NCI-H2171 (cell line): Measurements from ENCODE around the gene VGLL4.
"Not testable (repeated sequence)": the region's sequence is repeated elsewhere in the genome, so short reads cannot be mapped to it uniquely, and the experiment has no call there.

Experiments used
- DNase-seq: peaks from one replicate; lab custom pipeline; 2025; lab: John Stamatoyannopoulos, UW

Gene VGLL4, protein sequence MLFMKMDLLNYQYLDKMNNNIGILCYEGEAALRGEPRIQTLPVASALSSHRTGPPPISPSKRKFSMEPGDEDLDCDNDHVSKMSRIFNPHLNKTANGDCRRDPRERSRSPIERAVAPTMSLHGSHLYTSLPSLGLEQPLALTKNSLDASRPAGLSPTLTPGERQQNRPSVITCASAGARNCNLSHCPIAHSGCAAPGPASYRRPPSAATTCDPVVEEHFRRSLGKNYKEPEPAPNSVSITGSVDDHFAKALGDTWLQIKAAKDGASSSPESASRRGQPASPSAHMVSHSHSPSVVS

DNA sequence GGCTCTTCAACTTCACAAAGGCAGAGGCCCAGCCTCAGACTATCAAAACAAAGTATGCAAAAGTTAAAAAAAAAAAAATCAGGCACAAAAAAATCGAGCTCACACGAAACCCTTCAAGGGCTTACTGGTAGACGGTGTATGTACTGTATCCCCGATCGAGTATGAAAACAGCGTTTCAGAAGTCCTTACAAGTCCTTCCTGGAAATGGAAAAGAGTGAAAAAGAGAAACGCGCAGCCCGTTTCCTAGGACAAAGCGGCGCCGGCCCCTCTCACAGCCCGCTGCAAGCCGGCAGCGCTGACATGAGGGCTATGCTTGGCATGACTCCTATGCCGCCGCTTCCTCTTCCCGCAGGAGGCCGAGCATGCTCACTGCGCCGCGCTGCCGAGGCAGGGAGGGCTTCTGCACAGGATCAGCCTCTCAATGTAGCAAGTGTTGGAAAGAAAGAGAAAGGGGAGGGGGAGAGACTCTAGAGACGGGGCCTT lies at the start of gene VGLL4:
Gene VGLL4 (minus strand): TSS at position 311 of the 483 bp plus-strand sequence. CDS start 397 bp downstream, outside the sequence.
- peak; percentile 41 for DNase-seq

DNA sequence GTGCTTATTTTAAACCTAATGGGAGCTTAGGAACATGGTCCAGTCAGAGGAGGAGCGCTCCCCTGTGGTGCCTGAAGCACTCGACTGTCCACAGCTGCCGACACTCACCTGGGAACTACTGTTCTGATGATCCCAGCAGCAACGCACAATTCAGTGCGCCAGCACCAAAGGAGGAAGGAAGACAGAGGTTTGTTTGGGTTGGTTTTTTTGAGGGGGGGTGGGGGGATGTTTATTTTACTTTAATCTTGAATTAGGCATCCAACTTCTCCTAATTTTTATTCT lies 48.8 kb upstream of the VGLL4 start:
- no peak for DNase-seq

- DNase-seq: no peak
These were observed 48.2 kb upstream of the VGLL4 start for GRCh38 chr3:11691767-11692531.

- no peak for DNase-seq
These were observed 47.4 kb upstream of the VGLL4 start for GRCh38 chr3:11690863-11691766.

DNA sequence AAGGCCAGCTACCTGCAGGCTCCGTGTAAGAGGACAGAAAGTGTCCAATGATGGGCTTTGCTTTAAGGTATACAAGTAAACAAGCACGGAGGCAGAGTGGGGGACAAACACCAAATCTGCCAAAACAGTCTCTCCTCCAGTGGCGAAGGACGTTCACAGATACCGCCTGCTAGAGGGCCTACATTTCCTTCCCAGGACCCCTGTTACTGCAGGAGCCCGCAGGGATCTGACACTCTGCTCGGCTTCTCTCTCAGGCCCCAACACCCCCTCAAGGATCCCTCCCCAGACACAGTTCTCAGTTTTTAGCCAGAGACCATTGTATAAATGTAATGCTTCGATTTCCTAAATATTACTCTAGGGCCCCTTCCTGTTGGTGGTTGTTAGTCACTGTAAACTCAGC lies 46.0 kb upstream of the VGLL4 start:
- DNase-seq: no peak

DNA sequence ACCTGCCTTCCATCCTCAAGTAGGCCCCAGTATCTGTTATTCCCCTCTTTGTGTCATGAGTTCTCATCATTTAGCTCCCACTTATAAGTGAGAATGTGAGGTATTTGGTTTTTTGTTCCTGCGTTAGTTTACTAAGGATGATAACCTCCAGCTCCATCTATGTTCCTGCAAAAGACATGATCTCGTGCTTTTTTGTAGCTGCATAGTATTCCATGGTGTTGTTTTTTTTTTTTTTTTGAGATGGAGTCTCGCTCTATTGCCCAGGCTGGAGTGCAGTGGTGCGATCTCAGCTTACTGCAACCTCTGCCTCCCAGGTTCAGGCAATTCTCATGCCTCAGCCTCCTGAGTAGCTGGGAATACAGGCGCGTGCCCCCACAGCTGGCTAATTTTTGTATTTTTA lies 41.3 kb upstream of the VGLL4 start:
- not testable (repeated sequence) for DNase-seq

GRCh38 chr3:11680509-11680908 lies 36.8 kb upstream of the VGLL4 start:
- no peak for DNase-seq

- no peak for DNase-seq
These were observed 36.2 kb upstream of the VGLL4 start for GRCh38 chr3:11679964-11680363.

GRCh38 chr3:11672363-11672762 lies 28.6 kb upstream of the VGLL4 start:
- DNase-seq: no peak

- no peak for DNase-seq
These were observed 28.0 kb upstream of the VGLL4 start for GRCh38 chr3:11671648-11672100.

GRCh38 chr3:11668243-11669235 lies 24.8 kb upstream of the VGLL4 start:
- no peak for DNase-seq

DNA sequence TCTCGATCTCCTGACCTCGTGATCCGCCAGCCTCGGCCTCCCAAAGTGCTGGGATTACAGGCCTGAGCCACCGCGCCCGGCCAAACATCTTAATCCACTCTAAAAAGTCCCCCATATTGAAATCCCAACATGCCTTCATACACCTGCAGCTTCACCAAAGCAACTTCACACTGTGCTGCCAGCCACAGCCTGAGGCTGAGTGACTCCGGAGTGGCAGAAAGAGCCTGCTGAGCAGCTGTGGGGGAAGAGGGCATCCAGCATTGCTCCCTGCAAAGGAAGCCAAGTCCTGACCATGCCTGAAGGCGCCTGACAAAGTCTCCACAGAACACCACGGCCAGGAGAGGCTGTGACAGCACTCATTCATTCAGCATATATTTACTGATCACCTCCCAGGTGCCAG lies 21.6 kb upstream of the VGLL4 start:
- DNase-seq: no peak

DNA sequence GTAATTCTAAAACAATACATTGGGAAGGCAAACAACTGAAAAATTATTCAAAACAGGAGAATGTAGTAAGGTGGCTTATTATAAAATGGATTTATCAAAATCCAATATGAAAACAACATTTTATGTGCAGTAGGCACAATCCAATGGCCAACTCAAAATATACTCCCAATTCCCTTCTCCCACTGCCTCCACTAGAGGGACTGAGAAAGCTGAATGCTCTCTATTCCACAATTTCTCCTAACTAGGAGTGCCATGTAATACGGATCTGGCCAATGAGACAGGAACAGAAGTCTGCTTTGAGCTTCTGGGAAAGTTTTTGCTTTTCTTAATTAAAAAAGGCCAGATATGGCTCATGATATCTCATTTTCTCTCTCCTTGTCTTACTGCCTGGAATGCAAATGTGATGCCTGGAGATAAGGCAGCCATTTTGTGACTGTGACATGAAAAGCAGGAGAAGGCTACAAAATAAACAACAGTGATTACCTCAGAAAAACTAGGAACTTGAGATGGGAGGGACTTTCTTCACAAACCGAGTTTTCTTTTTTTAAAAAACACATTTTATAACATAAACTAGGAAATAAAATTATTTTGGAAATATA lies 18.8 kb upstream of the VGLL4 start:
- DNase-seq: no peak

DNA sequence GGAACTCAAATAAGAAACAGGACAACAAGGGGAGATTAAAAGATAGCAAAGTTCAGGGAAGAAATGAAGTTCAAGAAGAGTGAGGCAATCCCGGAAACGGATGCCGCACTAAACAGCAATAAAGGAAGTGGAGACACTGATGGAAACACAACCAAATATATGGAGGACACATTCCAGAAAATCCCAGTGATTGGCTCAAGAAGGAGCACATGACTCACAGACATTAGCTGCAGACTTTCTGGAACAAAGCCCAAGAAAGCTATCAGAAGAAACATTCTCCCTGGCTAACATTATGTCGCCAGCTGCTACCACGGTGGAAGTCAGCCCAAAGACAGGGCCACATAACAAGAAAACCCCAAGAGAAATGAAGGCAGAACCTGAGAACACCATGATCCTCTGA lies 18.1 kb upstream of the VGLL4 start:
- peak; percentile 47 for DNase-seq

DNA sequence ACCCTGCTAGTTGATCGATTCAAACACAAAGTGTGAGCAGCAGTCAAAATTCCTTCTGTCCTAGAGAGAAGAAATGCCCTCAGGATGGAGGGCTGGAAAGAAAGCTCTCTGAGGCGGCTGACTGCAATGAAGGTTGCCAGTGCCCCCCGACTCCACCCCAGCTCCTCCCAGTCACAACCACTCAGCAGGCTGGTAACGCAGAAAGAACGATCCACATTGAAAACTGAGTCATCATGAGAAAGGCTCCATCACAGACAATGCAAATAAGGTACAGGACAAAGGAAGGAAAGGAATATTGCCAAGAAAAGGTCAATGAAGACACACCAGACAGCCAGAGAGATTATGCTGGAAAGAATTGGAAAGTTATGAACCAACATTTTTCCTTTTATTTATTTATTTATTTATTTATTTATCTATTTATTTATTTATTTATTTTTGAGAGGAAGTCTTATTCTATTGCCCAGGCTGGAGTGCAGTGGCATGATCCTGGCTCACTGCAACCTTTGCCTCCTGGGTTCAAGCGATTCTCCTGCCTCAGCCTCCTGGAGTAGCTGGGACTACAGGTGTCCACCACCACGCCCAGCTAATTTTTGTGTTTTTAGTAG lies 17.4 kb upstream of the VGLL4 start:
- DNase-seq: no peak

DNA sequence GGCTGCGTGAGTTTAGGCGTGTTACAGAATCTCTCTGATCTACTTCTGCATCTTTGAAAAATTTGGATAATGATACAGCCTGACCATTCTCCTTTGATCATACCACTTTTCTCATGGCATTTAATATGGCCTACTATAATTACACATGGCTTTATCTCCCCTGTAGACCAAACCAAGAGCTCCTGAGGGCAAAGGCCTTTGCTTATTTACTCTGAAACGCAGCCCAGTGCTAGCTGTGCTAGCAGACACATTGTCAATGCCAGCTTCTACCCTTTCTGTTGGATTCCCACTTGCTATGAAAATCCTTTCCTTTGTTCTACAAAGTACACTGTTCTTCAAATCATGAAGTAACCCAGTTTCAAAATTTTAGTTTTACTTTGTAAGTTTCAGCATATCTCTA lies 16.5 kb upstream of the VGLL4 start:
- DNase-seq: no peak

DNA sequence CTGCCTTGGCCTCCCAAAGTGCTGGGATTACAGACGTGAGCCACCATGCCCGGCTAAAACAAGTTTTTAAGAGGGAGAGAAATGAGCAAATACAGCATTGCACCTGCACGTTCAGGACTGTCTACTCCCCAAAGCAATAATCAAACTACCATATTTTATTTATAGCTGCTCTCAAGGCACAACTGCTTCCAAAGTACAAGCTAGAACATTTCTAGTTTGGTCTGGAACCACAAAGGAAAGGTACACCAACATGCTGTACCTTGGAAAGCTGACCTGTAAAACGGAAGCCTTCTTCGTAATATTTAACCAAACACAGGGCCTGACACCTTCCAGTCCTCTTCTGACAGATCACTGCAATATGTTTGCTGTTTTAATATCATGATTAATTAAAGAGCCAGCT lies 14.5 kb upstream of the VGLL4 start:
- DNase-seq: no peak

DNA sequence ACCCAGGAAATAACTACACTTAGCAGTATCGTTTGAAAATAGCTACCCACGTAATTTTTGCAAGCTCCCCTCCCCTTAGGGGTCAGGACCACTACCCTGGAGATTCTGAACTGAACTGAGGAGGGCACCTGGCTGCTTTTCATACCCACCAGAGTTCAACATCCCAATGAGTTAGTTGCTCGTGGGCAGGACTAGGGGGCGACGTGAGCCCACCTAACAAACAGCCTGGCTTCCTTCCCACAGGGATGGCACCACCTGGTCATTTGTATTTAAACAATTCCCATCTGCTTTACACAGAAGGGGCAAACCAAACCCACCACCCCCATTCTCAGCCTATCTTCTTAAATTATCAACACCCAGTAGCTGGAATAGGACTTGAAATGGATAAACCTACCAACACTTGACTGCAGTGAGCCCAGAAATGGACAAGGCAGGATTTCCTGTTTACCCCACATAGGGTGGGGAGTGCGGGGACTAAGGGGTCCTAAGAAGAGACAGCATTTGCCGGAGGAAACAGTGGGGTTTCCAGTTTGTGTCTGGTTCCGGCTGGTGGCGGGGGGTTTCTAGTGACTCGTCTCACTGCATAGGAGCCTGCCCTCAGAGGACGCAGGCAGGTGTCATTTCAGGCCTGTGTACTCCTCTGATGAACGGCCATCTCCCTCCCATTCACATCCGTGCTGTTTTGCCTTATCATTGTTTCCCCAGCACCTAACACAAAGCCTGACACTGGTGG lies 11.6 kb upstream of the VGLL4 start:
- DNase-seq: no peak

DNA sequence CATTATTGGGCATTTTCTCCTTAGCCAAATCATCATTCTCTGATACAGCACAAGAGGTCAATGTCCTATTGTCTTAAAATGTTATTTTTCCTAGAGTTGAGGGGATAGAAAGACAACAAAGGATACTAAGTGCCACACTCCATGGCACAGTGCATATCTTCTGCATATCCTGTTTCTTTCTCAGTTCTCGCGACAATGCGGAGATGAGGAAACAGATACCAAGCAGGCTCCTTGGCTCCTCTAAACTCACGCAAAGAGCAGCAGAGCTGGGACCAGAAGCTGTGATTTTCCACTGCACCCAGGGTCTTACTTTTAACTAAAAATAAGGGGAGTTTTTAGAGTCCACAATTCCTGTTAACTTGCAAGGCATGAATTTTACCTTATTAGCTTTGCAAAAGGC lies 10.5 kb upstream of the VGLL4 start:
- no peak for DNase-seq
